Stimulated activated naive CD4-positive, alpha-beta T cell treated with Interleukin-2 at 50 U/mL for 16 hours (primary cell): ENCODE results near the gene SCAPER.
A peak's percentile ranks its signal among the peaks of the same experiment; 100 is the strongest.

Experiments used
- DNase-seq: peaks from one replicate; lab custom pipeline; 2025; lab: John Stamatoyannopoulos, UW

SCAPER gene

GRCh38 chr15:76337696-76338485 lies 567.2 kb downstream of the SCAPER start:
- DNase-seq: no peak

GRCh38 chr15:76337059-76337695 lies 568.0 kb downstream of the SCAPER start:
- no peak for DNase-seq

GRCh38 chr15:76336254-76337058 lies 568.7 kb downstream of the SCAPER start, which contains the start of gene ISL2:
Gene ISL2 (plus strand): TSS chr15:76336773. CDS start chr15:76336884, 111 bp downstream.
- peak; percentile 64 for DNase-seq

GRCh38 chr15:76335307-76336253 lies 569.6 kb downstream of the SCAPER start:
- no peak for DNase-seq

- no peak for DNase-seq
These were observed 570.5 kb downstream of the SCAPER start for GRCh38 chr15:76334438-76335306.

- no peak for DNase-seq
These were observed 571.3 kb downstream of the SCAPER start for GRCh38 chr15:76333720-76334437.

- DNase-seq: no peak
These were observed 571.8 kb downstream of the SCAPER start for GRCh38 chr15:76333309-76333708.

- no peak for DNase-seq
These were observed 572.3 kb downstream of the SCAPER start for GRCh38 chr15:76332796-76333195.

- DNase-seq: no peak
These were observed 575.0 kb downstream of the SCAPER start for GRCh38 chr15:76330080-76330680.

- no peak for DNase-seq
These were observed 576.2 kb downstream of the SCAPER start for GRCh38 chr15:76328958-76329357.

GRCh38 chr15:76328106-76328696 lies 576.9 kb downstream of the SCAPER start:
- no peak for DNase-seq

GRCh38 chr15:76327191-76328105 lies 577.7 kb downstream of the SCAPER start:
- DNase-seq: no peak

GRCh38 chr15:76325704-76326103 lies 579.4 kb downstream of the SCAPER start:
- DNase-seq: no peak

GRCh38 chr15:76324066-76324465 lies 581.1 kb downstream of the SCAPER start:
- DNase-seq: no peak

- no peak for DNase-seq
These were observed 583.5 kb downstream of the SCAPER start for GRCh38 chr15:76321602-76322001.

- no peak for DNase-seq
These were observed 584.0 kb downstream of the SCAPER start for GRCh38 chr15:76321171-76321570.

- DNase-seq: no peak
These were observed 585.1 kb downstream of the SCAPER start for GRCh38 chr15:76320012-76320411.

GRCh38 chr15:76313731-76314130 lies 591.4 kb downstream of the SCAPER start:
- DNase-seq: no peak
